ENCODE results near the gene THBS3. TPM values are rescaled to one million over a fixed set of nuclear protein-coding genes. Genes with fewer than 3 reads are reported as not detected.
A peak's percentile ranks its signal among the peaks of the same experiment; 100 is the strongest.
"Not testable (repeated sequence)": the region's sequence is repeated elsewhere in the genome, so short reads cannot be mapped to it uniquely, and the experiment has no call there.

Gene THBS3
- total and polyA plus RNA-seq, 2 experiments from 2014 or later: 19.8 to 39.9 TPM

GRCh38 chr1:155193275-155193990, 14.3 kb downstream of the THBS3 start:
- H2AFZ ChIP-seq: peak overlapping the region; percentile 58
- no peaks in the 10 kb centered on the region for H3K9me2 ChIP-seq (replicated peaks; ENCODE audit: insufficient read depth)
- 1% methylated on average over 34 of the region's 38 CpGs for WGBS (ENCODE audit: low lambda C conversion rate, missing lambda C conversion rate)
- H3K4me3 ChIP-seq: peak overlapping the region; percentile 11
- H3K9me3 ChIP-seq (ENCODE audit: low read depth): no peaks in the 10 kb centered on the region
- H3K4me2 ChIP-seq: peak overlapping the region; percentile 86
- peak; percentile 93 for DNase-seq (ENCODE audit: low spot score)
- no peaks in the 10 kb centered on the region for H4K20me1 ChIP-seq (ENCODE audit: insufficient read depth, poor library complexity, severe bottlenecking)
- no peaks in the 10 kb centered on the region for H3K36me3 ChIP-seq (replicated peaks; ENCODE audit: insufficient read depth, low read depth)
- peaks cover 19% of the 10 kb centered on the region for H3K4me1 ChIP-seq (ENCODE audit: insufficient read depth)
- no peaks in the 10 kb centered on the region for H3K79me2 ChIP-seq
- no peak for TF ChIP-seq EZH2 (IDR thresholded peaks at IDR 0.05; ENCODE audit: borderline replicate concordance)
- TF ChIP-seq, protein P1, sequence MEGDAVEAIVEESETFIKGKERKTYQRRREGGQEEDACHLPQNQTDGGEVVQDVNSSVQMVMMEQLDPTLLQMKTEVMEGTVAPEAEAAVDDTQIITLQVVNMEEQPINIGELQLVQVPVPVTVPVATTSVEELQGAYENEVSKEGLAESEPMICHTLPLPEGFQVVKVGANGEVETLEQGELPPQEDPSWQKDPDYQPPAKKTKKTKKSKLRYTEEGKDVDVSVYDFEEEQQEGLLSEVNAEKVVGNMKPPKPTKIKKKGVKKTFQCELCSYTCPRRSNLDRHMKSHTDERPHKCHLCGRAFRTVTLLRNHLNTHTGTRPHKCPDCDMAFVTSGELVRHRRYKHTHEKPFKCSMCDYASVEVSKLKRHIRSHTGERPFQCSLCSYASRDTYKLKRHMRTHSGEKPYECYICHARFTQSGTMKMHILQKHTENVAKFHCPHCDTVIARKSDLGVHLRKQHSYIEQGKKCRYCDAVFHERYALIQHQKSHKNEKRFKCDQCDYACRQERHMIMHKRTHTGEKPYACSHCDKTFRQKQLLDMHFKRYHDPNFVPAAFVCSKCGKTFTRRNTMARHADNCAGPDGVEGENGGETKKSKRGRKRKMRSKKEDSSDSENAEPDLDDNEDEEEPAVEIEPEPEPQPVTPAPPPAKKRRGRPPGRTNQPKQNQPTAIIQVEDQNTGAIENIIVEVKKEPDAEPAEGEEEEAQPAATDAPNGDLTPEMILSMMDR (IDR thresholded peaks at IDR 0.05; ENCODE audit: poor library complexity): peak; percentile 99
- peak overlapping the region; percentile 80 for H3K27ac ChIP-seq
- H3K27me3 ChIP-seq: no peaks in the 10 kb centered on the region

DNA sequence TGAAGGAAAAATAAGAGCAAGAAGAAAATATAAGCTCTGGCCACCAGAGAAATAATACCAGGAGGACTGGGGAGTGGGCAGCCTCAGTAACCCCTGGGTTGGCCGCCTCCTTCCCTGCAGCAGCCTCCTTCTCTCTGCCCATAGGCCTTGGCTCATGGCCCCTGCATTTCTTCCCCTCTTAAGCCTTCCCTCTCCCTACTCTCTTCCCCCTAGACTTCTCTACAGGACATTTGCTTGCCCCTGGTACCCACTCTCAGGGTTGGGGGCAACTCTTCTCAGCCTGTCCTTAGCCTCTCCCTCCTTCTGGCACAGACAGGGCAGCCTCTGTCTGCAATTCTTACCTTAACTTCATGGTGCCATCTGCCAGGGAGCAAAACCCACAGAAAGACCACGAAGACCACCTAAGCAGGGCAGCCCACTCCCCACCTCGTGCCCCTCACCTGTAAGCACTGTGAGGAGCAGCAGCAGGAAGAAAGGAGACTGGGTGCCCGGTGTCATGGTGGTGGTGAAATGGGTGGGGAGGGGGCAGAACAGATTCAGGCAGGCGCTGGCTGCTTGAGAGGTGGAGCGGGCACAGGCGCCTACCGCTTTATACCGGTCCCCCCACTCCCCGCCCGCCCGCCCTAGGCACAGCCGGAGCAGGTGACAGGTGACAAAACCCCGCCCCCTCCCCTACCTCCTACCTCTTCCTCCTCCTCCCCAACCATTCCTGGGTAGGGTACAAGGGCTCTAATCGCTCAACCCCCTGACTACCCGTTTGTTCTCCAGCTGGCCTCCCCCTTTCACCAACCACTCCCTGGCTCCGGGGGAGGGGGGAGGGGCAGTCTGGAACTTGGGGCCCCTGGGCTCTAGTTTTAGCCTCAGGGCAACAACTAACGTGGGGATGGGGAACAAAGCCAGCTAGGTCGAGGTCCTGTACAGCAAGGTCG, 15.1 kb downstream of the THBS3 start:
- 34% methylated on average over 7 of the region's 20 CpGs for WGBS (ENCODE audit: low lambda C conversion rate, missing lambda C conversion rate)
- Histone ChIP-seq H3K79me2 (no peaks in the 10 kb centered on the region), H3K27ac (peak overlapping the region; percentile 80), H4K20me1 (ENCODE audit: insufficient read depth, poor library complexity, severe bottlenecking) (no peaks in the 10 kb centered on the region), H3K4me2 (peak overlapping the region; percentile 86), H3K27me3 (no peaks in the 10 kb centered on the region), H3K9me2 (replicated peaks; ENCODE audit: insufficient read depth) (no peaks in the 10 kb centered on the region), H3K4me1 (ENCODE audit: insufficient read depth) (peaks cover 19% of the 10 kb centered on the region), H3K36me3 (replicated peaks; ENCODE audit: insufficient read depth, low read depth) (no peaks in the 10 kb centered on the region), H3K9me3 (ENCODE audit: low read depth) (no peaks in the 10 kb centered on the region), H2AFZ (peak overlapping the region; percentile 58), H3K4me3 (no peak overlapping the region)
- TF ChIP-seq, protein P1 (IDR thresholded peaks at IDR 0.05; ENCODE audit: poor library complexity): no peak
- TF ChIP-seq EZH2 (IDR thresholded peaks at IDR 0.05; ENCODE audit: borderline replicate concordance): no peak
- no peak for TF ChIP-seq EZH2phosphoT487 (IDR thresholded peaks at IDR 0.05; ENCODE audit: low read depth, severe bottlenecking, unreplicated experiment)
- peak; percentile 73 for DNase-seq (ENCODE audit: low spot score)

DNA sequence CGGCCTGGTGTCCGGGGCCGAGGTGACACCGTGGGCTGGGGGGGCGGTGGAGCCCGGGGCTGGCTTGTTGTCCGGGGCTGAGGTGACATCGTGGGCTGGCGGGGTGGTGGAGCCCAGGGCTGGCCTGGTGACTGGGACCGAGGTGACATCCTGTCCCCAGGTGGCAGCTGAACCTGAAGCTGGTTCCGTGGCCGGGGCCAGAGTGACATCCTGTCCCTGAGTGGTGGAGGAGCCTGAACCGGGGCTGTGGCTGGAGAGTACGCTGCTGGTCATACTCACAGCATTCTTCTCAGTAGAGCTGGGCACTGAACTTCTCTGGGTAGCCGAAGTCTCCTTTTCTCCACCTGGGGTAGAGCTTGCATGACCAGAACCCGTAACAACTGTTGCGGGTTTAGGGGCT, 15.8 kb downstream of the THBS3 start:
- Histone ChIP-seq H3K79me2 (no peaks in the 10 kb centered on the region), H3K4me1 (ENCODE audit: insufficient read depth) (peaks cover 22% of the 10 kb centered on the region), H3K36me3 (replicated peaks; ENCODE audit: insufficient read depth, low read depth) (no peaks in the 10 kb centered on the region), H2AFZ (no peak overlapping the region), H3K9me2 (replicated peaks; ENCODE audit: insufficient read depth) (no peaks in the 10 kb centered on the region), H3K4me3 (no peak overlapping the region), H3K27me3 (no peaks in the 10 kb centered on the region), H4K20me1 (ENCODE audit: insufficient read depth, poor library complexity, severe bottlenecking) (no peaks in the 10 kb centered on the region), H3K27ac (peak overlapping the region; percentile 80), H3K9me3 (ENCODE audit: low read depth) (no peaks in the 10 kb centered on the region), H3K4me2 (no peak overlapping the region)
- TF ChIP-seq EZH2phosphoT487 (IDR thresholded peaks at IDR 0.05; ENCODE audit: low read depth, severe bottlenecking, unreplicated experiment) (no peak), EZH2 (IDR thresholded peaks at IDR 0.05; ENCODE audit: borderline replicate concordance) (no peak)
- TF ChIP-seq, protein P1 (IDR thresholded peaks at IDR 0.05; ENCODE audit: poor library complexity): no peak
- WGBS (ENCODE audit: low lambda C conversion rate, missing lambda C conversion rate): 90% methylated on average over 8 of the region's 17 CpGs
- no peak for DNase-seq (ENCODE audit: low spot score)

GRCh38 chr1:155189926-155190325, 17.8 kb downstream of the THBS3 start:
- H3K9me3 ChIP-seq (ENCODE audit: low read depth); H3K79me2 ChIP-seq; H2AFZ ChIP-seq; H4K20me1 ChIP-seq (ENCODE audit: insufficient read depth, poor library complexity, severe bottlenecking); H3K27me3 ChIP-seq; H3K9me2 ChIP-seq (replicated peaks; ENCODE audit: insufficient read depth); H3K4me2 ChIP-seq; H3K4me3 ChIP-seq; H3K27ac ChIP-seq; H3K36me3 ChIP-seq (replicated peaks; ENCODE audit: insufficient read depth, low read depth); DNase-seq (ENCODE audit: low spot score): not testable (repeated sequence)
- H3K4me1 ChIP-seq (ENCODE audit: insufficient read depth): peaks cover 30% of the 10 kb centered on the region
- 99% methylated on average over 13 of the region's 45 CpGs for WGBS (ENCODE audit: low lambda C conversion rate, missing lambda C conversion rate)
